Breast epithelium (tissue), 3 donors: ENCODE data around the gene TASOR.
"Not testable (repeated sequence)": the region's sequence is repeated elsewhere in the genome, so short reads cannot be mapped to it uniquely, and the experiment has no call there.

Experiments
- CTCF ChIP-seq, 3 donors: fragments of 450-650 bp; IDR thresholded peaks; one replicate each; pipeline ENCODE4 v1.5.1; 2016 to 2017; ENCODE audit warnings: antibody characterized with exemption in 3 of 3, mild to moderate bottlenecking in 3 of 3, moderate library complexity in 3 of 3
- POLR2A ChIP-seq: fragments of 450-650 bp; IDR thresholded peaks from one replicate; pipeline ENCODE4 v1.6.1; 2016; ENCODE audit warnings: antibody characterized with exemption, mild to moderate bottlenecking, moderate library complexity
- POLR2AphosphoS5 ChIP-seq, 3 donors: sonication (generic); formaldehyde crosslinking; IDR thresholded peaks; one replicate each; pipeline ENCODE4 v1.6.1; 2017; ENCODE audit warnings: antibody characterized with exemption in 3 of 3

- not testable (repeated sequence) for TF ChIP-seq CTCF (IDR thresholded peaks at IDR 0.05); POLR2AphosphoS5 (IDR thresholded peaks at IDR 0.05); POLR2A
Measured at GRCh38 chr3:56692001-56692365, 8.9 kb upstream of the TASOR start.
